ENCODE data around the gene STAU1. TPM values are rescaled to one million over a fixed set of nuclear protein-coding genes. Genes with fewer than 3 reads are reported as not detected.
"Not testable (repeated sequence)": the region's sequence is repeated elsewhere in the genome, so short reads cannot be mapped to it uniquely, and the experiment has no call there.

STAU1 gene
- total and polyA plus RNA-seq, 2 donors (not counting 1 experiment from before 2014, with no cell fraction given), result 48.1 to 79.8 TPM

DNA sequence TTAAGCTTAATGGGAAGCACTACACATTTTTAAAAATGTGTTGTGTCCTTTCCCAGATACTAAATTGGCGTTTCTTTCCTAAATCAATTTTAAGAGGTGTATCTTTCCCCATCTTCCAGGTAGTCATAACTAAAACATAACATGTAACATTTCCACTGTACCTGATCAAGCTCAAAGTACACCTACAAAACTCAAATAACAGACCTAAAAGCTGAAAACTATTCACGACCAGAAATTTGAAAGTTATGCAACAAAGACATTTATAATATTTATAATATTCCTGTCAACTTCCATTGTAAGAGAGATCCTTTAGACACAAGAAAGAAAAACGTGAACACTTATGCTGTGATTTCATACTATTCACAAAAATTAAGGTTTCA lies 3.5 kb downstream of the STAU1 start:
- Histone ChIP-seq H3K36me3 (ENCODE audit: control insufficient read depth, insufficient read depth, low read length) (no peaks in the 10 kb centered on the region), H4K20me1 (ENCODE audit: control insufficient read depth, extremely low read depth, insufficient read depth, low read length) (peaks cover 5% of the 10 kb centered on the region), H3K27ac (ENCODE audit: insufficient read depth, low read length) (no peak overlapping the region), H2AFZ (ENCODE audit: low read length) (no peak overlapping the region), H3K9me3 (ENCODE audit: control insufficient read depth, insufficient read depth, low read depth, low read length) (no peaks in the 10 kb centered on the region), H3K27me3 (ENCODE audit: control insufficient read depth, insufficient read depth, low read length) (no peaks in the 10 kb centered on the region), H3K4me1 (ENCODE audit: control insufficient read depth, extremely low read depth, insufficient read depth, low read length) (peaks cover 4% of the 10 kb centered on the region), H3K9ac (ENCODE audit: insufficient read depth, low read length) (no peak overlapping the region), H3K79me2 (ENCODE audit: control insufficient read depth, insufficient read depth, low read length) (peaks cover 76% of the 10 kb centered on the region), H3K4me2 (ENCODE audit: extremely low read depth, insufficient read depth, low read length) (no peak overlapping the region), H3K4me3 (replicated peaks in 1 of 4; ENCODE audit: control extremely low read depth in 1 of 4, insufficient read depth in 1 of 4, low read depth in 3 of 4, low read length in 4 of 4) (no peak overlapping the region)
- TF ChIP-seq, protein P1, sequence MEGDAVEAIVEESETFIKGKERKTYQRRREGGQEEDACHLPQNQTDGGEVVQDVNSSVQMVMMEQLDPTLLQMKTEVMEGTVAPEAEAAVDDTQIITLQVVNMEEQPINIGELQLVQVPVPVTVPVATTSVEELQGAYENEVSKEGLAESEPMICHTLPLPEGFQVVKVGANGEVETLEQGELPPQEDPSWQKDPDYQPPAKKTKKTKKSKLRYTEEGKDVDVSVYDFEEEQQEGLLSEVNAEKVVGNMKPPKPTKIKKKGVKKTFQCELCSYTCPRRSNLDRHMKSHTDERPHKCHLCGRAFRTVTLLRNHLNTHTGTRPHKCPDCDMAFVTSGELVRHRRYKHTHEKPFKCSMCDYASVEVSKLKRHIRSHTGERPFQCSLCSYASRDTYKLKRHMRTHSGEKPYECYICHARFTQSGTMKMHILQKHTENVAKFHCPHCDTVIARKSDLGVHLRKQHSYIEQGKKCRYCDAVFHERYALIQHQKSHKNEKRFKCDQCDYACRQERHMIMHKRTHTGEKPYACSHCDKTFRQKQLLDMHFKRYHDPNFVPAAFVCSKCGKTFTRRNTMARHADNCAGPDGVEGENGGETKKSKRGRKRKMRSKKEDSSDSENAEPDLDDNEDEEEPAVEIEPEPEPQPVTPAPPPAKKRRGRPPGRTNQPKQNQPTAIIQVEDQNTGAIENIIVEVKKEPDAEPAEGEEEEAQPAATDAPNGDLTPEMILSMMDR (conservative IDR thresholded peaks at IDR 0.05 in 1 of 2, IDR thresholded peaks at IDR 0.05 in 1 of 2; ENCODE audit: low read depth in 1 of 2, low read length in 2 of 2), result no peak
- no peak for TF ChIP-seq EZH2 (IDR thresholded peaks at IDR 0.05; ENCODE audit: low read length, missing control alignments)
- no peak for DNase-seq (ENCODE audit: low read depth in 2 of 2)

DNA sequence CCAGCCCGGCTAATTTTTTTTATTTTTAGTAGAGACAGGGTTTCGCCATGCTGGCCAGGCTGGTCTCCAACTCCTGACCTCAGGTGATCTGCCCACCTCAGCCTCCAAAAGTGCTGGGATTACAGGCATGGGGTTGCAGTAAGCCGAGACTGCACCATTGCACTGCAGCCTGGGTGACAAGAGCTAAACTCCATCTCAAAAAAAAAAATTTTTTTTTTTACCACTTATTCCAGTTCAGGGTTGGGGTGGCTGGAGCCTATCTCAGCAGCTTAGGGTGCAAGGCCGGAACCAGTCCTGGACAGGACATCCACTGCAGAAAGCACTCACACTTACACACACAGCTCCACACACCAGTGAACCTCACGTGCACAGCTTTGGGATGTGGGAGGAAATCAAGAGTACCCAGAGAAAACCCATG lies 4.0 kb downstream of the STAU1 start:
- H3K9ac ChIP-seq (ENCODE audit: insufficient read depth, low read length); H3K4me1 ChIP-seq (ENCODE audit: control insufficient read depth, extremely low read depth, insufficient read depth, low read length); DNase-seq (ENCODE audit: low read depth in 2 of 2); H3K27me3 ChIP-seq (ENCODE audit: control insufficient read depth, insufficient read depth, low read length); H4K20me1 ChIP-seq (ENCODE audit: control insufficient read depth, extremely low read depth, insufficient read depth, low read length); H3K36me3 ChIP-seq (ENCODE audit: control insufficient read depth, insufficient read depth, low read length); H3K9me3 ChIP-seq (ENCODE audit: control insufficient read depth, insufficient read depth, low read depth, low read length); H3K4me3 ChIP-seq (replicated peaks in 1 of 4; ENCODE audit: control extremely low read depth in 1 of 4, insufficient read depth in 1 of 4, low read depth in 3 of 4, low read length in 4 of 4); H2AFZ ChIP-seq (ENCODE audit: low read length); H3K27ac ChIP-seq (ENCODE audit: insufficient read depth, low read length); H3K4me2 ChIP-seq (ENCODE audit: extremely low read depth, insufficient read depth, low read length): not testable (repeated sequence)
- H3K79me2 ChIP-seq (ENCODE audit: control insufficient read depth, insufficient read depth, low read length), result peaks cover 82% of the 10 kb centered on the region

DNA sequence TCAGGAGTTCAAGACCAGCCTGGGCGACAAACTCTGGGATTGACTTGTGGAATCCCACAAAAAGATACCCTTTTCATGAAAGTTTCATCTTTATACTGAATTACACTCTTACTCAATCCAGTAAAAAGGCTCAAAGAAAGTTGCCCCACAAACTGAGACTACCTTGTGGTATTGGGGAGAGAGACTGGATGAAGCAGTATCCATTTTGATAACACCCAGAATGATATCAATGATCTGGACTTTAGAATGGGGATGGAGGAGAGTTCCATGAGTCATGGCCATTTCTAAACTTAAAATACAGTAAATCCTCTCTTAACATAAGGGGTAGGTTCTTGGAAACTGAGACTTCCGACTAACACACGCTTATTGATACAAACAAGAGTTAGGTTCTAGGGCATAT lies 4.7 kb downstream of the STAU1 start:
- TF ChIP-seq, protein P1 (conservative IDR thresholded peaks at IDR 0.05 in 1 of 2, IDR thresholded peaks at IDR 0.05 in 1 of 2; ENCODE audit: low read depth in 1 of 2, low read length in 2 of 2), result no peak
- TF ChIP-seq EZH2 (IDR thresholded peaks at IDR 0.05; ENCODE audit: low read length, missing control alignments), result no peak
- Histone ChIP-seq H3K4me1 (ENCODE audit: control insufficient read depth, extremely low read depth, insufficient read depth, low read length) (peaks cover 2% of the 10 kb centered on the region), H3K27me3 (ENCODE audit: control insufficient read depth, insufficient read depth, low read length) (no peaks in the 10 kb centered on the region), H3K9ac (ENCODE audit: insufficient read depth, low read length) (no peak overlapping the region), H3K36me3 (ENCODE audit: control insufficient read depth, insufficient read depth, low read length) (no peaks in the 10 kb centered on the region), H3K27ac (ENCODE audit: insufficient read depth, low read length) (no peak overlapping the region), H3K4me3 (replicated peaks in 1 of 4; ENCODE audit: control extremely low read depth in 1 of 4, insufficient read depth in 1 of 4, low read depth in 3 of 4, low read length in 4 of 4) (no peak overlapping the region), H3K4me2 (ENCODE audit: extremely low read depth, insufficient read depth, low read length) (no peak overlapping the region), H4K20me1 (ENCODE audit: control insufficient read depth, extremely low read depth, insufficient read depth, low read length) (peaks cover 5% of the 10 kb centered on the region), H3K79me2 (ENCODE audit: control insufficient read depth, insufficient read depth, low read length) (peaks cover 82% of the 10 kb centered on the region), H3K9me3 (ENCODE audit: control insufficient read depth, insufficient read depth, low read depth, low read length) (no peaks in the 10 kb centered on the region), H2AFZ (ENCODE audit: low read length) (no peak overlapping the region)
- no peak for DNase-seq (ENCODE audit: low read depth in 2 of 2)

Data from fibroblast of lung (primary cell).